ENCODE measurements around the gene RPL29. TPM values are rescaled to one million over a fixed set of nuclear protein-coding genes. Genes with fewer than 3 reads are reported as not detected.

RPL29 gene
- total RNA-seq, 4 donors from 2014 or later = 1,191 to 2,826 (median 1,725) TPM

- H3K4me3 ChIP-seq = no peak overlapping the region
- H3K27ac ChIP-seq = no peak overlapping the region
- no peaks in the 10 kb centered on the region for H3K9me3 ChIP-seq
- peaks cover 0 to 12% (median 10%) of the 10 kb centered on the region in 3 donors for H3K4me1 ChIP-seq
- no peak for DNase-seq
- intact Hi-C loops (cut with DNase I) = no loop called here
- H3K36me3 ChIP-seq = peaks cover 0 to 34% (median 0%) of the 10 kb centered on the region in 3 donors
- WGBS, 2 donors = 77 to 79% methylated on average over 7 to 13 of the region's 13 CpGs
- TF ChIP-seq CTCF (IDR thresholded peaks at IDR 0.05) = no peak
- no peaks in the 10 kb centered on the region for H3K27me3 ChIP-seq
Observed at GRCh38 chr3:51947215-51947900, 48.3 kb downstream of the RPL29 start.

GRCh38 chr3:51946796-51947195 lies 48.9 kb downstream of the RPL29 start:
- Histone ChIP-seq H3K4me1 (peaks cover 0 to 15% (median 13%) of the 10 kb centered on the region in 3 donors), H3K9me3 (no peaks in the 10 kb centered on the region), H3K36me3 (peaks cover 0 to 34% (median 0%) of the 10 kb centered on the region in 3 donors), H3K4me3 (no peak overlapping the region), H3K27me3 (no peaks in the 10 kb centered on the region), H3K27ac (no peak overlapping the region)
- 74 to 80% methylated on average over 4 of the region's 4 CpGs for WGBS, 2 donors
- intact Hi-C loops (cut with DNase I) = no loop called here
- DNase-seq = no peak
- TF ChIP-seq CTCF (IDR thresholded peaks at IDR 0.05) (no peak), POLR2A (IDR thresholded peaks at IDR 0.05) (no peak)

DNA sequence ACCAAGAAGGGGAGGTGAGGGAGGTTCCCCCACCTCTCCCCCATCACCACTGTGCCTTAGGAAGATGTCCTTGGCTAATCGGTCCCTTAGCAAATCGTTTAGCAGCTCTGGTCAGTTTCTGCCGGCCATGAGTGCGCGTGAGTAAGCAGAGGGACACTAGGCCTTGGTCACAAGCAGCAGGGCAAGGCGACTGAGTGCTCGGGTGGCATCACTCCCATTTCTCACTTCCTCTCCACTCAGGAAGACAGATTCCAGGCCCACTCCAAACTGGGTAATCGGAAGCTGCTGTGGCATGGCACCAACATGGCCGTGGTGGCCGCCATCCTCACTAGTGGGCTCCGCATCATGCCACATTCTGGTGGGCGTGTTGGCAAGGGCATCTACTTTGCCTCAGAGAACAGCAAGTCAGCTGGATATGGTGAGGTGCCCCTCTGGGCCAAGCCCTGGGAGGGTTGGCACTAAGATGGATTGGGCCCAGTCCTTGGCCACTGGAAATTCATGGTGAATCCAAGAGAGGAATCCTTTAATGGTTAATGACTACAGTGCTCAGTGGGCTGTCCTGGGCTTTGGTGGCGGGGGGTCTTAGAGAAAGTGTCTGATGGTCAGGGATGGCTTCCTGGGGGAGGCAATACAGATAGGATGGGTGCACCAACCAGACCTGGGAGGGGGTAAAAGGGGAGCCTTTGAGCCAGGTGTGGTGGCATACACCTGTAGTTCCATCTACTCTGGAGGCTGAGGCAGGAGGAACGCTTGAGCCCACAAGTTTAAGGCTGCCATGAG lies 49.6 kb downstream of the RPL29 start:
- 81 to 90% methylated on average over 4 to 11 of the region's 14 CpGs for WGBS, 2 donors
- H3K36me3 ChIP-seq = peaks cover 0 to 34% (median 0%) of the 10 kb centered on the region in 3 donors
- TF ChIP-seq CTCF (IDR thresholded peaks at IDR 0.05) (no peak), POLR2A (IDR thresholded peaks at IDR 0.05) (no peak)
- H3K4me3 ChIP-seq = no peak overlapping the region
- H3K4me1 ChIP-seq = peaks cover 6 to 20% (median 13%) of the 10 kb centered on the region in 3 donors
- H3K27ac ChIP-seq = no peak overlapping the region
- intact Hi-C loops (cut with DNase I) = no loop called here
- DNase-seq = no peak
- H3K27me3 ChIP-seq = no peaks in the 10 kb centered on the region
- H3K9me3 ChIP-seq = no peaks in the 10 kb centered on the region

DNA sequence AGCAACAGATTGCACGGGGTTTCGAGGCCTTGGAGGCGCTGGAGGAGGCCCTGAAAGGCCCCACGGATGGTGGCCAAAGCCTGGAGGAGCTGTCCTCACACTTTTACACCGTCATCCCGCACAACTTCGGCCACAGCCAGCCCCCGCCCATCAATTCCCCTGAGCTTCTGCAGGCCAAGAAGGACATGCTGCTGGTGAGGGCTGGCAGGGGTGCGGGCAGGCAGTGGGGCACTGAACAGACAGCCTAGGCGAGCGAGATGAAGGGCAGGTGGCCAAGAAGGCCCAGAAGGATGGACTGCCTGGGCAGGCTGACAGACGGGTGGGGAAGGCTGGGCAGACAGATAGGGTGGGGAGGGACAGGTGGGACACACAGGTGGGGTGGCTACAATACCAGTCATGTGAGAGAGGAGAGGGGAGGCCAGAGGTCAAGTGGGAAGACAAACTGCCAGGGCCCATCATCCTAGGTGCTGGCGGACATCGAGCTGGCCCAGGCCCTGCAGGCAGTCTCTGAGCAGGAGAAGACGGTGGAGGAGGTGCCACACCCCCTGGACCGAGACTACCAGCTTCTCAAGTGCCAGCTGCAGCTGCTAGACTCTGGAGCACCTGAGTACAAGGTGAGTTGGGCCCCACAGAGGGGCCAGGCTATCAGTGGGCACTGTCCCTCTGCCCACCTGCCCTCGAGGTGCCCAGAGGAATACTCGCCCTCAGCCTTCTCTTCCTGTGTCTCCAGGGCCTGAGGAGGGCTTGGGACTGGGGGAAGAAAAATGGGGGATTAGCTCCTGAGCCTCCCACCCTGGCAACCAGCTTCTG lies 50.5 kb downstream of the RPL29 start:
- Histone ChIP-seq H3K4me3 (no peak overlapping the region), H3K36me3 (peaks cover 0 to 34% (median 0%) of the 10 kb centered on the region in 3 donors), H3K4me1 (peaks cover 14 to 28% (median 21%) of the 10 kb centered on the region in 3 donors), H3K27ac (no peak overlapping the region), H3K27me3 (no peaks in the 10 kb centered on the region), H3K9me3 (no peaks in the 10 kb centered on the region)
- TF ChIP-seq CTCF (IDR thresholded peaks at IDR 0.05) (no peak), POLR2A (IDR thresholded peaks at IDR 0.05) (no peak)
- intact Hi-C loops (cut with DNase I) = no loop called here
- 78 to 81% methylated on average over 9 to 10 of the region's 18 CpGs for WGBS, 2 donors
- DNase-seq = no peak

All from esophagus squamous epithelium (tissue), 5 donors.